HCT116 (cell line): ENCODE results near the gene INTS1.

Source experiments
- EZH2 ChIP-seq: fragments of 200-600 bp; sonication (generic); IDR thresholded peaks from 2 replicates; pipeline ENCODE4 v1.6.1; 2017; ENCODE audit warnings: antibody characterized with exemption, mixed run types
- POLR2A ChIP-seq: IDR thresholded peaks from 2 replicates; pipeline ENCODE4 v1.7.0; 2011; ENCODE audit warnings: borderline replicate concordance; ENCODE audit not compliant: insufficient read depth, insufficient read length; ENCODE audit errors: extremely low read depth
- TF ChIP-seq, protein P1 (sequence below), 3 experiments: fragments of 200-600 bp in 1 of 3; sonication (generic) in 1 of 3; IDR thresholded peaks in 2 of 3; conservative IDR thresholded peaks in 1 of 3; 2 replicates each; pipeline ENCODE4 v1.5.1; 2012 to 2017; ENCODE audit warnings: low read depth in 2 of 3, low read length in 2 of 3, antibody characterized with exemption in 1 of 3, borderline replicate concordance in 1 of 3, control low read depth in 1 of 3, mild to moderate bottlenecking in 1 of 3, mixed read lengths in 1 of 3, mixed run types in 1 of 3, moderate library complexity in 1 of 3; ENCODE audit not compliant: insufficient read depth in 1 of 3
- TF ChIP-seq, protein P2 (sequence below): IDR thresholded peaks from 2 replicates; pipeline ENCODE4 v1.6.1; 2012

DNA sequence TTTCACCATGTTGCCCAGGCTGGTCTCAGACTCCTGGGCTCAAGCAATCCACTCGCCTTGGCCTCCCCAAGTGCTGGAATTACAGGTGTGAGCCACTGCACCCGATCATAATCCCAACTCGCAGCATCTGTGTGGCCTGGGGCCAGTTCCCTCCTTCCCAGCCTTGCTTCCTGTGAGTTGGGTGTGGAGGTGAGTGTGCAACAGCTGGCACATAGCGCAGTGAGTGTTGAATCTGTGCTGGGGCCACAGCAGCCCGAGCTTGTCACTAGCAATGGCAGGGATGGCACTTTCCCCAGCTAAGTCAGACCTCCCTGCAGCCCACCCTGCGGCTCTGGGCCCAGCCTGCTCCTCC, 39.6 kb upstream of the INTS1 start:
- no peak for TF ChIP-seq EZH2
- no peak for TF ChIP-seq POLR2A
- TF ChIP-seq, protein P1, sequence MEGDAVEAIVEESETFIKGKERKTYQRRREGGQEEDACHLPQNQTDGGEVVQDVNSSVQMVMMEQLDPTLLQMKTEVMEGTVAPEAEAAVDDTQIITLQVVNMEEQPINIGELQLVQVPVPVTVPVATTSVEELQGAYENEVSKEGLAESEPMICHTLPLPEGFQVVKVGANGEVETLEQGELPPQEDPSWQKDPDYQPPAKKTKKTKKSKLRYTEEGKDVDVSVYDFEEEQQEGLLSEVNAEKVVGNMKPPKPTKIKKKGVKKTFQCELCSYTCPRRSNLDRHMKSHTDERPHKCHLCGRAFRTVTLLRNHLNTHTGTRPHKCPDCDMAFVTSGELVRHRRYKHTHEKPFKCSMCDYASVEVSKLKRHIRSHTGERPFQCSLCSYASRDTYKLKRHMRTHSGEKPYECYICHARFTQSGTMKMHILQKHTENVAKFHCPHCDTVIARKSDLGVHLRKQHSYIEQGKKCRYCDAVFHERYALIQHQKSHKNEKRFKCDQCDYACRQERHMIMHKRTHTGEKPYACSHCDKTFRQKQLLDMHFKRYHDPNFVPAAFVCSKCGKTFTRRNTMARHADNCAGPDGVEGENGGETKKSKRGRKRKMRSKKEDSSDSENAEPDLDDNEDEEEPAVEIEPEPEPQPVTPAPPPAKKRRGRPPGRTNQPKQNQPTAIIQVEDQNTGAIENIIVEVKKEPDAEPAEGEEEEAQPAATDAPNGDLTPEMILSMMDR (IDR thresholded peaks at IDR 0.05 in 2 of 3, conservative IDR thresholded peaks at IDR 0.05 in 1 of 3; ENCODE audit: borderline replicate concordance in 1 of 3, insufficient read depth in 1 of 3, low read depth in 2 of 3, low read length in 2 of 3), result no peak
- TF ChIP-seq, protein P2, sequence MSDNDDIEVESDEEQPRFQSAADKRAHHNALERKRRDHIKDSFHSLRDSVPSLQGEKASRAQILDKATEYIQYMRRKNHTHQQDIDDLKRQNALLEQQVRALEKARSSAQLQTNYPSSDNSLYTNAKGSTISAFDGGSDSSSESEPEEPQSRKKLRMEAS, result no peak
